K562 (cell line): ENCODE measurements around the gene SAMD9. TPM values are rescaled to one million over a fixed set of nuclear protein-coding genes. Genes with fewer than 3 reads are reported as not detected.

Experiments
- ATAC-seq: fragments of 200-7000 bp; cut with Tn5 transposase; 3 replicates; pipeline ENCODE4 v1.9.1; 2020; ENCODE audit warnings: moderate library complexity
- BruUV-seq: library from RNA; stranded (reverse); fragments of 400-500 nt; replicated peaks from 2 replicates; lab custom pipeline; 2021; lab: Mats Ljungman, UMichigan
- CTCF ChIA-PET: fragments of 300-600 bp; formaldehyde crosslinking; extraction: SDS; loops from one replicate; lab custom pipeline; 2021; ENCODE audit warnings: low intra/inter-chr PET ratio; lab: Yijun Ruan, JAX
- POLR2A ChIA-PET: fragments of 300-600, 350-650 bp; sonication (Branson Sonifier 250); formaldehyde crosslinking; extraction: SDS; loops from one replicate; lab custom pipeline; 2021; ENCODE audit warnings: antibody characterized with exemption, inconsistent platforms; lab: Yijun Ruan, JAX
- DNase-seq, 4 experiments: peaks; one replicate each; pipeline versions ENCODE4 v3.0.0 to v3.0.0-alpha.2; 2011 to 2018; ENCODE audit warnings: low spot score in 3 of 4, mixed read lengths in 3 of 4; ENCODE audit errors: extremely low read depth in 1 of 4
- FAIRE-seq: peaks from 2 replicates; lab custom pipeline; 2011; peaks lifted over from hg19 to GRCh38; lab: Jason Lieb, UNC
- H2AFZ ChIP-seq: 2 replicates; pipeline ENCODE4 v1.6.0; 2011; ENCODE audit warnings: low read depth, low read length, control low read depth, inconsistent platforms
- H3K27ac ChIP-seq: fragments of 200-600 bp; 3 replicates; pipeline ENCODE4 v1.8.0; 2011; ENCODE audit warnings: low read depth, mild to moderate bottlenecking, control low read depth, inconsistent platforms, low read length, moderate library complexity, mixed read lengths; ENCODE audit errors: extremely low read depth
- H3K27me3 ChIP-seq, 2 experiments: fragments of 300-600 bp in 1 of 2; 2 replicates in 1 of 2; 3 replicates in 1 of 2; pipeline versions ENCODE4 v1.6.0 to v1.8.0; 2011; ENCODE audit warnings: inconsistent platforms in 2 of 2, low read length in 2 of 2, mild to moderate bottlenecking in 1 of 2, mixed read lengths in 1 of 2, moderate library complexity in 1 of 2; ENCODE audit not compliant: control insufficient read depth in 2 of 2, insufficient read depth in 2 of 2
- H3K36me3 ChIP-seq: fragments of 300-600 bp; 3 replicates; pipeline ENCODE4 v1.8.0; 2011; ENCODE audit warnings: mild to moderate bottlenecking, low read length, inconsistent platforms; ENCODE audit not compliant: control insufficient read depth, insufficient read depth
- H3K4me1 ChIP-seq, 2 experiments: fragments of 200-600 bp in 1 of 2; replicated peaks in 1 of 2; 2 replicates in 1 of 2; 3 replicates in 1 of 2; pipeline versions ENCODE4 v1.5.1 to v1.8.0; 2011; ENCODE audit warnings: inconsistent platforms in 2 of 2, low read length in 2 of 2, mild to moderate bottlenecking in 1 of 2, mixed read lengths in 1 of 2, moderate library complexity in 1 of 2; ENCODE audit not compliant: control insufficient read depth in 2 of 2, insufficient read depth in 2 of 2
- H3K4me2 ChIP-seq: 2 replicates; pipeline ENCODE4 v1.6.1; 2011; ENCODE audit warnings: low read length, control low read depth, inconsistent platforms, mixed read lengths; ENCODE audit not compliant: insufficient read depth
- H3K4me3 ChIP-seq: fragments of 200-600 bp; sonication (generic), shearing (Covaris generic); 2 replicates; pipeline ENCODE4 v1.5.1; 2016; ENCODE audit warnings: control low read depth, inconsistent platforms
- H3K79me2 ChIP-seq: fragments of 200-600 bp; 3 replicates; pipeline ENCODE4 v1.8.0; 2011; ENCODE audit warnings: low read length, inconsistent platforms; ENCODE audit not compliant: control insufficient read depth, insufficient read depth
- H3K9ac ChIP-seq, 2 experiments: 2 replicates each; pipeline versions ENCODE4 v1.6.0 to v1.6.1; 2011; ENCODE audit warnings: low read depth in 2 of 2, low read length in 2 of 2, control low read depth in 1 of 2, inconsistent platforms in 1 of 2, mild to moderate bottlenecking in 1 of 2, mixed read lengths in 1 of 2; ENCODE audit not compliant: insufficient read depth in 1 of 2
- H3K9me1 ChIP-seq: one replicate; pipeline ENCODE4 v1.6.0; 2011; ENCODE audit warnings: inconsistent platforms, mild to moderate bottlenecking, low read length, moderate library complexity; ENCODE audit not compliant: control insufficient read depth, insufficient read depth
- H3K9me3 ChIP-seq: replicated peaks from 2 replicates; pipeline ENCODE4 v1.5.1; 2011; ENCODE audit warnings: low read depth, low read length, inconsistent platforms; ENCODE audit not compliant: control insufficient read depth, insufficient read depth
- H4K20me1 ChIP-seq: replicated peaks from 2 replicates; pipeline ENCODE4 v1.6.1; 2011; ENCODE audit warnings: low read length, inconsistent platforms, mixed read lengths; ENCODE audit not compliant: control insufficient read depth, insufficient read depth
- MNT ChIP-seq, 2 experiments: fragments of 450-650 bp; conservative IDR thresholded peaks; 2 replicates each; pipeline ENCODE4 v1.6.1; 2017; ENCODE audit warnings: mild to moderate bottlenecking in 2 of 2, moderate library complexity in 2 of 2
- NR1H2 ChIP-seq: sonication (generic); formaldehyde crosslinking; IDR thresholded peaks from 2 replicates; pipeline ENCODE4 v1.4.0; 2020; ENCODE audit warnings: mild to moderate bottlenecking, missing genetic modification reagents
- ZBTB11 ChIP-seq, 3 experiments: fragments of 200-800 bp in 1 of 3; fragments of 250-450 bp in 1 of 3; fragments of 450-650 bp in 1 of 3; sonication (Bioruptor Pico) in 1 of 3; sonication (Bioruptor generic) in 1 of 3; formaldehyde crosslinking in 1 of 3; IDR thresholded peaks; 2 replicates each; pipeline versions ENCODE4 v1.6.1 to v1.8.0; 2016 to 2022; ENCODE audit warnings: mild to moderate bottlenecking in 2 of 3, missing genetic modification characterization in 2 of 3, missing compliant biosample characterization in 1 of 3, moderate library complexity in 1 of 3
- ZNF224 ChIP-seq: sonication (generic); formaldehyde crosslinking; IDR thresholded peaks from 2 replicates; pipeline ENCODE4 v1.8.0; 2022; ENCODE audit warnings: mild to moderate bottlenecking, missing genetic modification reagents
- WGBS: fragments of 100-300 bp; shearing (Covaris generic); methylation state at CpG from one replicate; pipeline ENCODE4 v1.1.6; 2016; ENCODE audit warnings: low coverage, mixed read lengths; ENCODE audit not compliant: insufficient coverage; ENCODE audit errors: missing lambda C conversion rate; 5-methylcytosine and 5-hydroxymethylcytosine counted together
- in situ Hi-C: fragments of 300-500 bp; cut with MboI; formaldehyde crosslinking; loops from 4 replicates; pipeline ENCODE4 v1.15.0; 2018; ENCODE audit warnings: inconsistent platforms, mixed read lengths
- intact Hi-C: fragments of 100-400 bp; cut with micrococcal nuclease; formaldehyde crosslinking; loops from 2 replicates; pipeline ENCODE4 v1.14.2; 2022
- polyA plus RNA-seq, 8 experiments: library from polyadenylated mRNA; depleted of rRNA in 4 of 8; stranded (reverse) in 5 of 8; unstranded in 3 of 8; fragments of >200 nt; fragmentation: Nextera tagmentation in 2 of 8; fragmentation: Illumina TruSeq in 1 of 8; extraction: Ambion mirVana in 2 of 8; extraction: Trizol in 1 of 8; gene quantifications; 2 replicates each; pipeline versions ENCODE4 v1.2.1 to v1.2.3, GENCODE V29; 2011 to 2014; ENCODE audit warnings: inconsistent platforms in 1 of 8, missing spikeins in 1 of 8
- total RNA-seq, 7 experiments: library from RNA; depleted of rRNA in 6 of 7; stranded (reverse); fragments of >200 nt in 6 of 7; fragmentation: Illumina TruSeq in 2 of 7; extraction: Trizol in 2 of 7; gene quantifications; 2 replicates each; pipeline versions ENCODE4 v1.2.1 to v1.2.3, GENCODE V29; 2011 to 2021; ENCODE audit warnings: low replicate concordance in 1 of 7

The SAMD9 gene
- total and polyA plus RNA-seq, 9 of the 15 experiments (the other 6 are each of a cell fraction or from before 2014, with no cell fraction given): 1.0 to 4.0 (median 1.9) TPM

- Histone ChIP-seq H3K9me1 (no peaks in the 10 kb centered on the region), H3K9me3 (no peaks in the 10 kb centered on the region), H3K4me2 (no peak overlapping the region), H3K79me2 (no peaks in the 10 kb centered on the region), H3K36me3 (no peaks in the 10 kb centered on the region), H3K27me3 (peaks cover 0 to 20% of the 10 kb centered on the region in 2 experiments; a peak in 3 of 5 replicates), H3K9ac (no peak overlapping the region), H2AFZ (no peak overlapping the region), H3K27ac (no peak overlapping the region), H4K20me1 (no peaks in the 10 kb centered on the region), H3K4me3 (no peak overlapping the region), H3K4me1 (no peaks in the 10 kb centered on the region)
- no TSS peak for BruUV-seq
- ChIA-PET CTCF (no interaction called here), POLR2A (no interaction called here)
- no peak for FAIRE-seq
- intact Hi-C loops: no loop called here
- in situ Hi-C loops: no loop called here
- no peak for DNase-seq
- WGBS: 0% methylated on average over 3 of the region's 3 CpGs
- ATAC-seq: no peak
- TF ChIP-seq ZBTB11 (CRISPR knock-in tag; IDR thresholded peaks at IDR 0.05) (no peak), ZNF224 (CRISPR knock-in tag) (no peak), MNT (conservative IDR thresholded peaks at IDR 0.05) (no peak), NR1H2 (CRISPR knock-in tag) (no peak)
These were observed 14.4 kb upstream of the SAMD9 start for GRCh38 chr7:93132216-93132615.
